Measurements from ENCODE around the gene C1orf74. TPM values are rescaled to one million over a fixed set of nuclear protein-coding genes. Genes with fewer than 3 reads are reported as not detected.

C1orf74 gene
- total RNA-seq, 2 donors from 2014 or later: 3.1 to 5.4 TPM

DNA sequence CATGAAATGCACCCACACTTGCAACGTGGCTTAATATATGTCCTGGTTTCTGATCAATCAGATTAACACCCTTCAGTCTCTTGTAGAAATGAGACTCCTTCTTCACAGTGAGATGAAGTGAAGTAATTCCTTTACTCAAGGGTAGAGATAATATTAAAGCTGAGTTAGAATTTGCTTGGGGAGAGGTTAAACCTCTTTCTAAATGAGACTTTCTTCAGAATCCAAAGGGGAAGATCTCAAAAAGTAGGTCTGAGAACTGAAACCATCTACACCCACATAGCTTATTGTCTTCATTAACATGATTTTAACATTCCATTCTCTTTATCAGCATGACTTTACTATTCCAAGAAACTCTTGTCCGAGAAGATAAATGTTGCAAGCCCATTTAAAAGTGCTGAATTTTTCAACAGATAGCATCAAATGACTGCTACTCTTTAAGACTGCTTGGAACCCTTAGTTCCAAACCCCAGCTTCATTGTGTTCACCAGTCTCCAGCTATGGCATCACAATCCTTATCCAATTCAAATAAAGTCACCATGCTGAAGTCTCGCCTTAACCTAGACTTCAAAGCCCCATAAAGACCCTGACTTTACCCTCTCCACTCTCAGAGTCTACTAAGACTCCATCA, 47.8 kb downstream of the C1orf74 start:
- Histone ChIP-seq H3K27ac (ENCODE audit: low read depth, low read length) (no peak overlapping the region), H3K27me3 (ENCODE audit: control insufficient read depth, insufficient read depth, low read length, poor library complexity, severe bottlenecking) (peaks cover 45% of the 10 kb centered on the region), H3K4me3 (ENCODE audit: low read length) (no peak overlapping the region), H3K9me3 (ENCODE audit: control insufficient read depth, low read length) (no peaks in the 10 kb centered on the region), H3K36me3 (ENCODE audit: control insufficient read depth, insufficient read depth, low read length) (no peaks in the 10 kb centered on the region), H3K4me1 (ENCODE audit: control insufficient read depth, insufficient read depth, low read length) (no peaks in the 10 kb centered on the region), H3K9ac (ENCODE audit: extremely low read depth, low read length, poor library complexity, severe bottlenecking) (no peak overlapping the region)
- TF ChIP-seq, protein P1, sequence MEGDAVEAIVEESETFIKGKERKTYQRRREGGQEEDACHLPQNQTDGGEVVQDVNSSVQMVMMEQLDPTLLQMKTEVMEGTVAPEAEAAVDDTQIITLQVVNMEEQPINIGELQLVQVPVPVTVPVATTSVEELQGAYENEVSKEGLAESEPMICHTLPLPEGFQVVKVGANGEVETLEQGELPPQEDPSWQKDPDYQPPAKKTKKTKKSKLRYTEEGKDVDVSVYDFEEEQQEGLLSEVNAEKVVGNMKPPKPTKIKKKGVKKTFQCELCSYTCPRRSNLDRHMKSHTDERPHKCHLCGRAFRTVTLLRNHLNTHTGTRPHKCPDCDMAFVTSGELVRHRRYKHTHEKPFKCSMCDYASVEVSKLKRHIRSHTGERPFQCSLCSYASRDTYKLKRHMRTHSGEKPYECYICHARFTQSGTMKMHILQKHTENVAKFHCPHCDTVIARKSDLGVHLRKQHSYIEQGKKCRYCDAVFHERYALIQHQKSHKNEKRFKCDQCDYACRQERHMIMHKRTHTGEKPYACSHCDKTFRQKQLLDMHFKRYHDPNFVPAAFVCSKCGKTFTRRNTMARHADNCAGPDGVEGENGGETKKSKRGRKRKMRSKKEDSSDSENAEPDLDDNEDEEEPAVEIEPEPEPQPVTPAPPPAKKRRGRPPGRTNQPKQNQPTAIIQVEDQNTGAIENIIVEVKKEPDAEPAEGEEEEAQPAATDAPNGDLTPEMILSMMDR (conservative IDR thresholded peaks at IDR 0.05): no peak
- 76 to 85% methylated on average over 2 to 3 of the region's 3 CpGs for WGBS, 2 experiments (ENCODE audit: insufficient coverage in 1 of 2, insufficient read length in 1 of 2)
- Mint-ChIP-seq H3K4me1 (no peaks in the 10 kb centered on the region), H3K9me3 (no peaks in the 10 kb centered on the region), H3K36me3 (ENCODE audit: low read depth) (no peaks in the 10 kb centered on the region), H3K27me3 (ENCODE audit: insufficient read depth) (peaks cover 30% of the 10 kb centered on the region), H3K4me3 (no peak overlapping the region), H3K27ac (no peak overlapping the region)
- no peak for DNase-seq

DNA sequence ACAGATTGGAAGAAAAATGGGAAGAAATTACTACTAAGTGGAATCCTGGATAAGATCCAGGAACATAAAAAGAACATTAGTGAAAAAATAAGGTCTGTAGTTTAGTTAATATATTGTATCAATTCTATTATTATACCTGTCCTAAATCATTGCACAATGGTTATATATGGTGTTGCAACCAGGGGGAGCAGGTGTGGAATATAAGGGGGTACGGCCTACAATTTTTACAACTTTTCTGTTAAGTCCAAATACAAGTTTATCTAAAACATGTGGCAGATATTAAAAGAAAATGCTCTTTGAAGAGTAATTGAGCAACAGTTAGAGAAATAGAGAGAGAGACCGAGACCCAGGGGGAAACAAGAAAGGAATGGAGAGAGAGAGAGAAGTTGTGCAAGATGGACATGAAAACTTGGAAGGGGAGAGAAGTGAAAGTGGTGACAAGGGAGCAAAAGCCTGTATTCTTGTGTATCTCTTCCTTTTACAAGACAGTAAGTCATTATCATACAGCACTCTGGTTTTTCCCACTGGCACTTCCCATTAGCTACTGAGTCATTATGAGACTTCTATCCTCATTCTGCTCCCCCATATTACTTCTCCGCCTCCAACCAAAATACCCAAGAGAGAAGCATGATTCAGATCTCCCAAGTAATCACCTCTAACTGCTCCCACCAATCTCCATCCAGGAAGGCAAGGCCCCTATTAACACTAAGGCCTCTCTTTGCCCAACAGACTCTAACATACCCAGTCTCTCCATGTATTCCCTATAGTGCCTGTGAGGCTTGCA, 50.8 kb downstream of the C1orf74 start:
- Histone ChIP-seq H3K4me1 (ENCODE audit: control insufficient read depth, insufficient read depth, low read length) (no peaks in the 10 kb centered on the region), H3K9me3 (ENCODE audit: control insufficient read depth, low read length) (no peaks in the 10 kb centered on the region), H3K36me3 (ENCODE audit: control insufficient read depth, insufficient read depth, low read length) (no peaks in the 10 kb centered on the region), H3K27ac (ENCODE audit: low read depth, low read length) (no peak overlapping the region), H3K27me3 (ENCODE audit: control insufficient read depth, insufficient read depth, low read length, poor library complexity, severe bottlenecking) (peaks cover 56% of the 10 kb centered on the region), H3K9ac (ENCODE audit: extremely low read depth, low read length, poor library complexity, severe bottlenecking) (no peak overlapping the region), H3K4me3 (ENCODE audit: low read length) (no peak overlapping the region)
- DNase-seq: no peak
- Mint-ChIP-seq H3K27ac (no peak overlapping the region), H3K4me1 (no peaks in the 10 kb centered on the region), H3K36me3 (ENCODE audit: low read depth) (no peaks in the 10 kb centered on the region), H3K4me3 (no peak overlapping the region), H3K9me3 (no peaks in the 10 kb centered on the region), H3K27me3 (ENCODE audit: insufficient read depth) (peaks cover 37% of the 10 kb centered on the region)
- TF ChIP-seq, protein P1 (conservative IDR thresholded peaks at IDR 0.05): no peak
- 88 to 93% methylated on average over 1 to 3 of the region's 3 CpGs for WGBS, 2 experiments (ENCODE audit: insufficient coverage in 1 of 2, insufficient read length in 1 of 2)

DNA sequence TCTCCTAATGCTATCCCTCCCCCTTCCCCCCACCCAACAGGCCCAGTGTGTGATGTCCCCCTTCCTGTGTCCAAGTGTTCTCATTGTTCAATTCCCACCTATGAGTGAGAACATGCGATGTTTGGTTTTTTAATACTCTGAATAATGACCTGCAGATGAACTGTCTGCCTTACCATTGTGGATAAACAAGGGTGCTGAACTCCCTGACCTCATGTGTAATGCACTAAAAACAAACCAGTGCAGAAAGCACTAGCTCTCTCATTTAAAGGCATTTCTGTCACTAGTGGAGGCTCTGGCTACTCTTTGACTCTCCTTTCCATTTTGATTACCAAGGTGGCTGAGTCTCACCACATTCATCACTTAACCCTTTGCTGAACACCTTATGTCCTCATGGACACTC, 51.6 kb downstream of the C1orf74 start:
- Histone ChIP-seq H3K27ac (ENCODE audit: low read depth, low read length) (no peak overlapping the region), H3K9me3 (ENCODE audit: control insufficient read depth, low read length) (no peaks in the 10 kb centered on the region), H3K9ac (ENCODE audit: extremely low read depth, low read length, poor library complexity, severe bottlenecking) (no peak overlapping the region), H3K27me3 (ENCODE audit: control insufficient read depth, insufficient read depth, low read length, poor library complexity, severe bottlenecking) (peaks cover 56% of the 10 kb centered on the region), H3K36me3 (ENCODE audit: control insufficient read depth, insufficient read depth, low read length) (no peaks in the 10 kb centered on the region), H3K4me3 (ENCODE audit: low read length) (no peak overlapping the region), H3K4me1 (ENCODE audit: control insufficient read depth, insufficient read depth, low read length) (no peaks in the 10 kb centered on the region)
- no peak for DNase-seq
- peaks cover 37% of the 10 kb centered on the region for H3K27me3 Mint-ChIP-seq (ENCODE audit: insufficient read depth)
- WGBS, 2 experiments (ENCODE audit: insufficient coverage in 1 of 2, insufficient read length in 1 of 2): 96 to 100% methylated on average over 1 of the region's 1 CpG
- H3K4me1 Mint-ChIP-seq: no peaks in the 10 kb centered on the region
- H3K9me3 Mint-ChIP-seq: no peaks in the 10 kb centered on the region
- TF ChIP-seq, protein P1 (conservative IDR thresholded peaks at IDR 0.05): no peak
- H3K36me3 Mint-ChIP-seq (ENCODE audit: low read depth): no peaks in the 10 kb centered on the region
- no peak overlapping the region for H3K4me3 Mint-ChIP-seq
- H3K27ac Mint-ChIP-seq: no peak overlapping the region
